HUES64 (cell line): ENCODE results near the gene TMEM45A.
"Not testable (repeated sequence)": the region's sequence is repeated elsewhere in the genome, so short reads cannot be mapped to it uniquely, and the experiment has no call there.

Source experiments
- H3K27ac ChIP-seq: 2 replicates; pipeline ENCODE4 v1.7.0; 2013; ENCODE audit warnings: low read depth, low read length, inconsistent platforms
- H3K27me3 ChIP-seq: 2 replicates; pipeline ENCODE4 v1.6.1; 2013; ENCODE audit warnings: mild to moderate bottlenecking, low read length; ENCODE audit not compliant: insufficient read depth
- H3K36me3 ChIP-seq: 2 replicates; pipeline ENCODE4 v1.6.1; 2013; ENCODE audit warnings: mild to moderate bottlenecking, low read length; ENCODE audit not compliant: insufficient read depth
- H3K4me1 ChIP-seq: 2 replicates; pipeline ENCODE4 v1.6.1; 2013; ENCODE audit warnings: mild to moderate bottlenecking, low read length, moderate library complexity; ENCODE audit not compliant: insufficient read depth
- H3K4me3 ChIP-seq: 2 replicates; pipeline ENCODE4 v1.5.1; 2013; ENCODE audit warnings: mild to moderate bottlenecking, low read length, moderate library complexity
- H3K9ac ChIP-seq: 2 replicates; pipeline ENCODE4 v1.6.1; 2013; ENCODE audit warnings: mild to moderate bottlenecking, low read depth, low read length
- H3K9me3 ChIP-seq: 2 replicates; pipeline ENCODE4 v1.6.1; 2013; ENCODE audit warnings: low read depth, low read length; ENCODE audit not compliant: insufficient read depth
- WGBS: fragments of 150-250, 120-280 bp; methylation state at CpG from one replicate; pipeline ENCODE4 v1.1.7; 2013; ENCODE audit warnings: missing lambda C conversion rate; 5-methylcytosine and 5-hydroxymethylcytosine counted together

Gene TMEM45A

GRCh38 chr3:100483529-100483928, 8.9 kb upstream of the TMEM45A start:
- H3K9ac ChIP-seq = no peak overlapping the region
- H3K36me3 ChIP-seq = no peaks in the 10 kb centered on the region
- no peaks in the 10 kb centered on the region for H3K9me3 ChIP-seq
- H3K4me3 ChIP-seq = no peak overlapping the region
- H3K27ac ChIP-seq = no peak overlapping the region
- H3K27me3 ChIP-seq = no peaks in the 10 kb centered on the region
- H3K4me1 ChIP-seq = no peaks in the 10 kb centered on the region
- WGBS = 97% methylated on average over 1 of the region's 1 CpG

DNA sequence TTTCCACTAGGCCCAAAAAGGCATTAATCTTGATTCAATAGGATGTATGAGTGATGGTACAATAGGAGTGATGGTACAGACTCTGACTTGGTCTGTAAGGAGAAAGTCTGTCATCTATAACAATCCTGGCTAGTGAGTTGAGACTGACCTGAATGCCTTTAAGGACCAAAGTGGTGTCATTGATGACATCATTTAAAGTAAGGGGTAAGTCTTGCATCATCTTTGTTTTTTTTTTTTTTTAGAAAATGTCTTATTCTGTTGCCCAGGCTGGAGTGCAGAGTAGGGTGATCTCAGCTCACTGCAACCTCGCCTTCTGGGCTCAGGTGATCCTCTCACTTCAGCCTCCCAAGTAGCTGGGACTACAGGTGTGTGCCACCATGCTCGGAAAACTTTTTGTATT, 5.6 kb upstream of the TMEM45A start:
- Histone ChIP-seq H3K4me3 (no peak overlapping the region), H3K27ac (no peak overlapping the region), H3K4me1 (peaks cover 3% of the 10 kb centered on the region; the same call in 1 of the 2 replicates), H3K9me3 (no peaks in the 10 kb centered on the region), H3K9ac (no peak overlapping the region), H3K36me3 (no peaks in the 10 kb centered on the region), H3K27me3 (no peaks in the 10 kb centered on the region)
- WGBS = 93% methylated on average over 2 of the region's 2 CpGs

DNA sequence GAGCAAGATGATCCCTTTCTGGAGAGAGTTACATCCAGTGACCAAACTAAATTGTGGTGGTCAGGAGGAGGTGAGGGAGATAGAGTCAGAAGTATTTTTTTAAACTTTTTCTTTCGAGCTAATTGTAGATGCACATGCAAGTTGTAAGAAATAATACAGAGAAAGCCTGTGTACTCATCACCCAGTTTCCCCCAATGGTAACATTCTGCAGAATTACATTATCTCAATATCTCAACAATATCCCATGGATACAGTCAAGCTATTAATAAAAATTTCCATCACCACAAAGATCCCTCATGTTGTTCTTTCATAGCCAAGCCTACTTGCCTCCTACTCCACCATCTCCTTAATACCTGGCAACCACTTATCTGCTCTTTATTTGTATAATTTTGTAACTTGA, 3.3 kb upstream of the TMEM45A start:
- H3K27ac ChIP-seq = no peak overlapping the region
- H3K4me3 ChIP-seq = no peak overlapping the region
- no peaks in the 10 kb centered on the region for H3K9me3 ChIP-seq
- peaks cover 4% of the 10 kb centered on the region; the same call in 1 of the 2 replicates for H3K4me1 ChIP-seq
- WGBS = 80% methylated on average over 1 of the region's 1 CpG
- H3K27me3 ChIP-seq = no peaks in the 10 kb centered on the region
- no peak overlapping the region for H3K9ac ChIP-seq
- no peaks in the 10 kb centered on the region for H3K36me3 ChIP-seq

- Histone ChIP-seq H3K27ac (no peak overlapping the region), H3K27me3 (no peaks in the 10 kb centered on the region), H3K9ac (no peak overlapping the region), H3K4me1 (peaks cover 4% of the 10 kb centered on the region), H3K36me3 (no peaks in the 10 kb centered on the region), H3K9me3 (no peaks in the 10 kb centered on the region), H3K4me3 (no peak overlapping the region)
These were observed 4.4 kb downstream of the TMEM45A start for GRCh38 chr3:100496711-100497261.

- WGBS = 95% methylated on average over 4 of the region's 4 CpGs
- no peak overlapping the region for H3K27ac ChIP-seq
These were observed 7.2 kb downstream of the TMEM45A start for GRCh38 chr3:100499651-100500050.

DNA sequence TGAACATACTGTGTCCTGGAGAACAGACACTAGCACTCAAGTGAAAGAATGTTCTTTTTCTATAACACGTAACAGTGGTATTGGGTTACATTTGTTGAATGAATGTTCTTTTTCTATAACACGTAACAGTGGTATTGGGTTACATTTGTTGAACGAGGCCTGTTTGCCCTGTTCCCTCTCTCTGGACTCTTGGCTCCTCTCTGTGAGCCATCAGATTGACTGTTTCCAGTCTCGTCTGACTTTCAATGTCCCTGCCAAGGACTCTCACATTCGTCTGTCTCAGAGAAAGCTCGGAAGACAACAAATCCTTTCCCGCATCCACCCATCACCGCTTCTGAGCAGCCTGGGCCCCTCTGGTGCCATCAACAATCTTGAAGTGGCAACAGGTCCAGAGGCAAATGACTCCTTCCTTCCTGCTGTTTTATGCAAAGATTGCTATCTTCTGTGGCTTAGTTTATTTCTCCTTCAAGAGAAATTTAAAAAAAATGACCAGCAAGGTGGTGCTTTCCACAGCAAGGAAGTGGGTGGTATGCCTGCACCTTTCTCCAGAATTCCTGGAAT, 8.0 kb downstream of the TMEM45A start:
- Histone ChIP-seq H3K9me3 (no peaks in the 10 kb centered on the region), H3K4me1 (peaks cover 3% of the 10 kb centered on the region; the same call in 1 of the 2 replicates), H3K36me3 (no peaks in the 10 kb centered on the region), H3K4me3 (no peak overlapping the region), H3K27me3 (no peaks in the 10 kb centered on the region), H3K27ac (no peak overlapping the region), H3K9ac (no peak overlapping the region)
- WGBS = 90% methylated on average over 8 of the region's 8 CpGs

More at GRCh38 chr3:100499651-100500050, 7.2 kb downstream of the TMEM45A start:
- H3K9ac ChIP-seq = no peak overlapping the region
- H3K4me3 ChIP-seq = no peak overlapping the region
- no peaks in the 10 kb centered on the region for H3K36me3 ChIP-seq
- peaks cover 3% of the 10 kb centered on the region; the same call in 1 of the 2 replicates for H3K4me1 ChIP-seq
- H3K9me3 ChIP-seq = no peaks in the 10 kb centered on the region
- no peaks in the 10 kb centered on the region for H3K27me3 ChIP-seq

DNA sequence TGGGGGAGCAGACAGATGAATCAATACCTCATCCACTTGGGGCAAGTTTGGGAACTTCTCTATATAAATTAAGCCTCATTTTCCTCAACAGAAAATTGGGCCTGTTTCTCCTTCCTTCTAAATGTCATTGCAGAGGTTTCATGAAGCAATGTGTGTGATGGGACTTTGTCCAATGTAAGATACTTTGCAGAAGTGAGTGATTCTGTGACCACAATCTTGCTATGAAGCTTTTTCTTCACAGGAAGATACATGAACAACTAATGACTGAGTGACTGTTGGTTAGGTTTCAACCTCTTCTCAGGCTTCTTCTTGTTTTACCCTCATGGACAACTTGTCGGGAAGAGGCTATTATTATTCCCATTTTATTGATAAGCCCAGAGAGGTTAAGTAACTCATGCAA, 11.0 kb downstream of the TMEM45A start:
- H3K27ac ChIP-seq = no peak overlapping the region
- H3K4me3 ChIP-seq = no peak overlapping the region
- peaks cover 3% of the 10 kb centered on the region; the same call in 1 of the 2 replicates for H3K4me1 ChIP-seq
- 91% methylated on average over 1 of the region's 1 CpG for WGBS
- H3K36me3 ChIP-seq = no peaks in the 10 kb centered on the region
- H3K9me3 ChIP-seq = peaks cover 8% of the 10 kb centered on the region
- no peaks in the 10 kb centered on the region for H3K27me3 ChIP-seq
- no peak overlapping the region for H3K9ac ChIP-seq

DNA sequence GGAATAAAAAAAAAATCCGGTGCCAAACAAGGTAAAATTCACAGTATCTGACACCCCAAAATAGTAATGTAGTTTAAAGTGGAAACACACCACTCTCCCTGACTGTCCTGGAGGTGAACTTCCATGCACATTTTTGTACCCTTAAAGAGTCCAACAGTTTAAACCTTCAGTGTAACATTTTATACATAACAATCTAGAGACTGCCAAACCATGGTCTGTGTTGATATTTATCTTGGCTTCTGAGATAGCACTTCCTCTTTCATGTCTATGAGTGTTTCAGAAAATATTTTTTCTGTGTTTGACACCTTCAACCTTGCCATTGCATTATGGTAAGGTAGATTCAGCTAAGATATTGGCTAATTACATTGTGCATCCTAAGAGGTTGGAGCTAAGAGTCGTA, 13.9 kb downstream of the TMEM45A start:
- H3K36me3 ChIP-seq = no peaks in the 10 kb centered on the region
- H3K9ac ChIP-seq = no peak overlapping the region
- H3K4me1 ChIP-seq = no peaks in the 10 kb centered on the region
- no peaks in the 10 kb centered on the region for H3K27me3 ChIP-seq
- peaks cover 18% of the 10 kb centered on the region for H3K9me3 ChIP-seq
- H3K4me3 ChIP-seq = no peak overlapping the region
- no peak overlapping the region for H3K27ac ChIP-seq
- WGBS = 91% methylated on average over 1 of the region's 2 CpGs

DNA sequence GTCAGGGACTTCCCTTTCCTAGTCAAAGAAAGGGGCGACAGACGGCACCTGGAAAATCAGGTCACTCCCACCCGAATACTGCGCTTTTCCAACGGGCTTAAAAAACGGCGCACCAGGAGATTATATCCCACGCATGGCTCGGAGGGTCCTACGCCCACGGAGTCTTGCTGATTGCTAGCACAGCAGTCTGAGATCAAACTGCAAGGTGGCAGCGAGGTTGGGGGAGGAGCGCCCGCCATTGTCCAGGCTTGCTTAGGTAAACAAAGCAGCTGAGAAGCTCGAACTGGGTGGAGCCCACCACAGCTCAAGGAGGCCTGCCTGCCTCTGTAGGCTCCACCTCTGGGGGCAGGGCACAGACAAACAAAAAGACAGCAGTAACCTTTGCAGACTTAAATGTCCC, 17.4 kb downstream of the TMEM45A start:
- not testable (repeated sequence) for H3K27me3 ChIP-seq, H3K4me1 ChIP-seq, H3K36me3 ChIP-seq, H3K4me3 ChIP-seq, H3K27ac ChIP-seq, H3K9ac ChIP-seq
- 92% methylated on average over 14 of the region's 15 CpGs for WGBS
- peaks cover 18% of the 10 kb centered on the region for H3K9me3 ChIP-seq

DNA sequence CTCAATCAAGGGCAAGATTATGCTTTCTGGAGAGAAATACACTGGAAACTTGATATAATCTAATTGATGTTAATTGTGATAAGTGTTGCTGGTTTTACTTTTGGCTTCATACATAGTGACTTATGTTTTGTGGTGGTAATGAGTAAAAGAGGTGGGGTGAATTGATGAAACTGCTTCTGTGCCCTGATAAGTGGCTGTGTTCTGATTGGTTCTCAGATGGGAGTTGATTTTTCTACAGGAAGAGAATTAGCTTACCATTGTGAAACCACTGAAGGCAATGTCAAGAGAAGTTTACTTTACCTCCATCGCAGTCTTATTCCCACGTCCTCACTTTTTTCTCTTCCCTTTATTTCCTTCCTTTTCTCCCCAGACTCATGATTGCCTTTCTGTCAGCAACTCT, 23.8 kb downstream of the TMEM45A start:
- H3K27me3 ChIP-seq = no peaks in the 10 kb centered on the region
- H3K36me3 ChIP-seq = no peaks in the 10 kb centered on the region
- WGBS = 92% methylated on average over 2 of the region's 2 CpGs
- H3K4me1 ChIP-seq = no peaks in the 10 kb centered on the region
- H3K4me3 ChIP-seq = no peak overlapping the region
- no peak overlapping the region for H3K27ac ChIP-seq
- H3K9ac ChIP-seq = no peak overlapping the region
- H3K9me3 ChIP-seq = no peaks in the 10 kb centered on the region

GRCh38 chr3:100516838-100517237, 24.4 kb downstream of the TMEM45A start:
- 96% methylated on average over 4 of the region's 4 CpGs for WGBS
- Histone ChIP-seq H3K9ac (no peak overlapping the region), H3K4me1 (no peaks in the 10 kb centered on the region), H3K27ac (no peak overlapping the region), H3K4me3 (no peak overlapping the region), H3K9me3 (no peaks in the 10 kb centered on the region), H3K36me3 (0 out of 2 replicates have a peak, but pooled peaks cover 3% of the 10 kb centered on the region), H3K27me3 (no peaks in the 10 kb centered on the region)

GRCh38 chr3:100517276-100517675, 24.9 kb downstream of the TMEM45A start:
- 94% methylated on average over 5 of the region's 6 CpGs for WGBS
- H3K4me3 ChIP-seq = no peak overlapping the region
- no peak overlapping the region for H3K27ac ChIP-seq
- H3K36me3 ChIP-seq = 0 out of 2 replicates have a peak, but pooled peaks cover 3% of the 10 kb centered on the region
- no peaks in the 10 kb centered on the region for H3K27me3 ChIP-seq
- H3K9me3 ChIP-seq = no peaks in the 10 kb centered on the region
- H3K4me1 ChIP-seq = no peaks in the 10 kb centered on the region
- H3K9ac ChIP-seq = no peak overlapping the region
